IMR-90 (cell line): ENCODE data around the gene BANP. TPM values are rescaled to one million over a fixed set of nuclear protein-coding genes. Genes with fewer than 3 reads are reported as not detected.
A peak's percentile ranks its signal among the peaks of the same experiment; 100 is the strongest.

Experiments used
- ATAC-seq: fragments of 200-7000 bp; cut with Tn5 transposase; 2 replicates; pipeline ENCODE4 v1.9.1; 2020; ENCODE audit warnings: low read depth, mild to moderate bottlenecking, moderate library complexity
- BruUV-seq: library from RNA; stranded (reverse); fragments of 400-500 nt; replicated peaks from 2 replicates; lab custom pipeline; 2021; lab: Mats Ljungman, UMichigan
- CTCF ChIA-PET: fragments of 300-600 bp; formaldehyde crosslinking; extraction: SDS; loops from one replicate; lab custom pipeline; 2021; ENCODE audit warnings: antibody characterized with exemption; lab: Yijun Ruan, JAX
- POLR2A ChIA-PET: fragments of 300-600 bp; sonication (Branson Sonifier 250); formaldehyde crosslinking; loops from one replicate; lab custom pipeline; 2022; ENCODE audit warnings: antibody characterized with exemption; ENCODE audit not compliant: unreplicated experiment; lab: Charles Lee
- DNase-seq: peaks from one replicate; pipeline ENCODE4 v3.0.0; 2013
- H2AFZ ChIP-seq: replicated peaks from 2 replicates; pipeline ENCODE3; 2013; ENCODE audit warnings: low read length, mild to moderate bottlenecking; ENCODE audit not compliant: poor library complexity
- H2AK5ac ChIP-seq: 2 replicates; pipeline ENCODE4 v1.6.1; 2013; ENCODE audit warnings: low read depth, low read length, inconsistent platforms
- H2AK9ac ChIP-seq: replicated peaks from 2 replicates; pipeline ENCODE3; 2013; ENCODE audit warnings: mild to moderate bottlenecking, low read depth, low read length, moderate library complexity; ENCODE audit not compliant: poor library complexity
- H2BK120ac ChIP-seq: 2 replicates; pipeline ENCODE4 v1.6.1; 2013; ENCODE audit warnings: low read depth, low read length, inconsistent platforms
- H2BK15ac ChIP-seq: 3 replicates; pipeline ENCODE4 v1.6.1; 2013; ENCODE audit warnings: low read depth, low read length, inconsistent platforms
- H2BK20ac ChIP-seq: 2 replicates; pipeline ENCODE4 v1.6.1; 2013; ENCODE audit warnings: low read depth, mild to moderate bottlenecking, inconsistent platforms, low read length, moderate library complexity
- H2BK5ac ChIP-seq: 2 replicates; pipeline ENCODE4 v1.6.1; 2013; ENCODE audit warnings: mild to moderate bottlenecking, low read depth, low read length, inconsistent platforms; ENCODE audit not compliant: poor library complexity, severe bottlenecking
- H3K14ac ChIP-seq: replicated peaks from 2 replicates; pipeline ENCODE4 v1.6.1; 2013; ENCODE audit warnings: low read depth, low read length, inconsistent platforms
- H3K18ac ChIP-seq: 2 replicates; pipeline ENCODE4 v1.6.1; 2013; ENCODE audit warnings: low read depth, low read length, control low read depth
- H3K23ac ChIP-seq: 2 replicates; pipeline ENCODE4 v1.6.1; 2013; ENCODE audit warnings: low read depth, low read length, inconsistent platforms
- H3K27ac ChIP-seq: 2 replicates; pipeline ENCODE4 v1.5.1; 2013; ENCODE audit warnings: mild to moderate bottlenecking, control low read depth, low read length; ENCODE audit not compliant: insufficient read depth
- H3K27me3 ChIP-seq: 2 replicates; pipeline ENCODE4 v1.6.1; 2013; ENCODE audit warnings: low read length; ENCODE audit not compliant: control insufficient read depth, insufficient read depth
- H3K36me3 ChIP-seq: 2 replicates; pipeline ENCODE4 v1.6.1; 2013; ENCODE audit warnings: low read length, mixed read lengths; ENCODE audit not compliant: control insufficient read depth, insufficient read depth
- H3K4ac ChIP-seq: 2 replicates; pipeline ENCODE4 v1.6.1; 2013; ENCODE audit warnings: low read depth, low read length, inconsistent platforms
- H3K4me1 ChIP-seq: 2 replicates; pipeline ENCODE4 v1.6.1; 2013; ENCODE audit warnings: low read length, mixed read lengths; ENCODE audit not compliant: control insufficient read depth, insufficient read depth
- H3K4me2 ChIP-seq: 2 replicates; pipeline ENCODE4 v1.6.1; 2013; ENCODE audit warnings: low read depth, mild to moderate bottlenecking, control low read depth, low read length, moderate library complexity
- H3K4me3 ChIP-seq: 2 replicates; pipeline ENCODE4 v1.5.1; 2013; ENCODE audit warnings: low read depth, mild to moderate bottlenecking, control low read depth, low read length, moderate library complexity; ENCODE audit not compliant: insufficient read depth
- H3K56ac ChIP-seq: 2 replicates; pipeline ENCODE4 v1.6.1; 2013; ENCODE audit warnings: low read length, inconsistent platforms; ENCODE audit not compliant: insufficient read depth; ENCODE audit errors: extremely low read depth
- H3K79me1 ChIP-seq, 2 experiments: 2 replicates each; pipeline ENCODE4 v1.6.1; 2013; ENCODE audit warnings: low read length in 2 of 2, inconsistent platforms in 1 of 2, low read depth in 1 of 2
- H3K9ac ChIP-seq: 2 replicates; pipeline ENCODE4 v1.6.1; 2013; ENCODE audit warnings: low read depth, low read length, control low read depth
- H3K9me1 ChIP-seq: 2 replicates; pipeline ENCODE4 v1.6.1; 2013; ENCODE audit warnings: low read length, inconsistent platforms; ENCODE audit not compliant: insufficient read depth
- H3K9me3 ChIP-seq: 2 replicates; pipeline ENCODE4 v1.6.1; 2013; ENCODE audit warnings: low read length; ENCODE audit not compliant: control insufficient read depth, insufficient read depth
- H4K20me1 ChIP-seq: 2 replicates; pipeline ENCODE4 v1.6.1; 2013; ENCODE audit warnings: low read length, inconsistent platforms; ENCODE audit not compliant: insufficient read depth
- H4K5ac ChIP-seq: 2 replicates; pipeline ENCODE4 v1.6.1; 2013; ENCODE audit warnings: mild to moderate bottlenecking, low read depth, low read length, control low read depth
- H4K8ac ChIP-seq, 2 experiments: 2 replicates each; pipeline ENCODE4 v1.6.1; 2013; ENCODE audit warnings: low read depth in 2 of 2, low read length in 2 of 2, control low read depth in 1 of 2, inconsistent platforms in 1 of 2
- H4K91ac ChIP-seq: 2 replicates; pipeline ENCODE4 v1.6.1; 2013; ENCODE audit warnings: low read depth, low read length, inconsistent platforms; ENCODE audit not compliant: insufficient read depth
- BHLHE40 ChIP-seq: fragments of 150-350 bp; IDR thresholded peaks from 2 replicates; pipeline ENCODE4 v1.6.1; 2016; ENCODE audit warnings: mild to moderate bottlenecking, low read depth, low read length
- FOS ChIP-seq: fragments of 150-350 bp; IDR thresholded peaks from 2 replicates; pipeline ENCODE4 v1.6.1; 2016; ENCODE audit warnings: low read depth, low read length
- RCOR1 ChIP-seq: IDR thresholded peaks from 2 replicates; pipeline ENCODE4 v1.6.1; 2012; ENCODE audit warnings: mild to moderate bottlenecking, low read length, improper control_type of control experiment; ENCODE audit not compliant: insufficient replicate concordance
- WGBS, 2 experiments: methylation state at CpG; one replicate each; pipeline versions ENCODE4 v1.1.5 to v1.1.7; 2013; ENCODE audit warnings: missing lambda C conversion rate in 2 of 2; ENCODE audit not compliant: insufficient read length in 1 of 2; ENCODE audit errors: extremely low coverage in 2 of 2; 5-methylcytosine and 5-hydroxymethylcytosine counted together
- dilution Hi-C: fragments of 300-500 bp; cut with HindIII; formaldehyde crosslinking; loops from one replicate; pipeline ENCODE4 v1.14.3; 2018; ENCODE audit warnings: low sequenced_read_pairs; ENCODE audit not compliant: unreplicated experiment
- in situ Hi-C: fragments of 300-500 bp; cut with MboI; formaldehyde crosslinking; loops from 3 replicates; pipeline ENCODE4 v1.14.3; 2019; ENCODE audit warnings: low sequenced_read_pairs, inconsistent platforms, mixed read lengths
- intact Hi-C: fragments of 100-400 bp; cut with micrococcal nuclease; formaldehyde crosslinking; loops from 2 replicates; pipeline ENCODE4 v1.10.0; 2022
- polyA plus RNA-seq, 3 experiments: library from polyadenylated mRNA; depleted of rRNA; stranded (reverse); fragments of >200 nt; gene quantifications; 2 replicates each; pipeline ENCODE4 v1.2.3, GENCODE V29; 2012; ENCODE audit warnings: low replicate concordance in 1 of 3
- total RNA-seq: library from RNA; depleted of rRNA; stranded (reverse); fragments of >200 nt; gene quantifications from 2 replicates; pipeline ENCODE4 v1.2.3, GENCODE V29; 2012

The BANP gene
- total and polyA plus RNA-seq, 2 of the 4 experiments (the other 2 are of a cell fraction): 17.4 to 17.9 TPM

- H2BK15ac ChIP-seq: peak overlapping the region; percentile 56; the same call in 1 of the 3 replicates
- peak overlapping the region; percentile 87 for H4K91ac ChIP-seq
- WGBS, 2 experiments: 24% methylated on average over 2 of the region's 10 CpGs; no CpG with 5 or more reads in 1 of the 2 experiments
- H3K4ac ChIP-seq: peak overlapping the region; percentile 96
- dilution Hi-C loops (no loop called here), in situ Hi-C loops (no loop called here), intact Hi-C loops (loop anchor here (2.0 kb wide), 1 partner anchor 58 kb away; no protein-coding TSS in a partner anchor)
- H2AK9ac ChIP-seq: peak overlapping the region; percentile 78
- ChIA-PET POLR2A (interaction anchor here (0.6 kb wide), 1 partner anchor 57 kb away, joined by 3 read pairs; no protein-coding TSS in a partner anchor), CTCF (interaction anchor here (1.2 kb wide), 2 partner anchors 11 to 31 kb away, joined by 3 read pairs; no protein-coding TSS in a partner anchor)
- peak overlapping the region; percentile 83 for H3K14ac ChIP-seq
- peaks cover 8 to 33% of the 10 kb centered on the region in 2 experiments for H3K79me1 ChIP-seq
- H3K36me3 ChIP-seq: peaks cover 11% of the 10 kb centered on the region
- DNase-seq (peak; percentile 77), ATAC-seq (peak; percentile 89)
- H3K27ac ChIP-seq: peak overlapping the region; percentile 75
- H2BK120ac ChIP-seq: peak overlapping the region; percentile 88
- H4K20me1 ChIP-seq: peaks cover 19% of the 10 kb centered on the region
- H2BK20ac ChIP-seq: peak overlapping the region; percentile 62
- H3K9me3 ChIP-seq: no peaks in the 10 kb centered on the region
- H3K56ac ChIP-seq: peak overlapping the region; percentile 49; the same call in 1 of the 2 replicates
- peak overlapping the region; percentile 70 for H2BK5ac ChIP-seq
- H3K27me3 ChIP-seq: no peaks in the 10 kb centered on the region
- peak overlapping the region; percentile 52 for H4K5ac ChIP-seq
- H3K9ac ChIP-seq: peak overlapping the region; percentile 52
- H2AFZ ChIP-seq: peak overlapping the region; percentile 77
- no peak overlapping the region for H3K4me3 ChIP-seq
- H2AK5ac ChIP-seq: peak overlapping the region; percentile 94
- BruUV-seq: no TSS peak
- H3K18ac ChIP-seq: peak overlapping the region; percentile 74
- TF ChIP-seq RCOR1 (no peak), BHLHE40 (peak; percentile 28; the same call in 1 of the 2 replicates), FOS (peak; percentile 47; the same call in 1 of the 2 replicates)
- peak overlapping the region; percentile 64 for H3K4me2 ChIP-seq
- H3K4me1 ChIP-seq: peaks cover 23% of the 10 kb centered on the region
- H3K23ac ChIP-seq: peak overlapping the region; percentile 59
- H3K9me1 ChIP-seq: peaks cover 23% of the 10 kb centered on the region
- peak overlapping the region; percentile 44 to 86; a peak in 3 of 4 replicates for H4K8ac ChIP-seq
Observed at GRCh38 chr16:88014252-88014781, 63.1 kb downstream of the BANP start.
